Erythroblast (primary cell): ENCODE measurements around the gene PGLYRP4.

Experiments
- GATA1 ChIP-seq: IDR thresholded peaks from 2 replicates; pipeline ENCODE4 v1.6.1; 2011; ENCODE audit warnings: low read depth, mild to moderate bottlenecking, control low read depth, low read length, moderate library complexity
- POLR2A ChIP-seq: IDR thresholded peaks from 2 replicates; pipeline ENCODE4 v1.6.1; 2011; ENCODE audit warnings: mild to moderate bottlenecking, low read length

- TF ChIP-seq POLR2A: no peak
- no peak for TF ChIP-seq GATA1
Observed at GRCh38 chr1:153293851-153294250, 54.8 kb downstream of the PGLYRP4 start.
